GM18873 (cell line): ENCODE results near the gene ATG9A.

Source experiments
- ATAC-seq: cut with Tn5 transposase; IDR thresholded peaks from one replicate; pipeline ENCODE4 v1.9.1; 2021; ENCODE audit warnings: mild to moderate bottlenecking, moderate library complexity, moderate number of reproducible peaks; ENCODE audit not compliant: unreplicated experiment, low FRiP score

The ATG9A gene

GRCh38 chr2:219223831-219224610 lies 5.4 kb downstream of the ATG9A start:
- ATAC-seq = no peak

- ATAC-seq = no peak
These were observed 7.4 kb downstream of the ATG9A start for GRCh38 chr2:219221957-219222518.

GRCh38 chr2:219220652-219221402 lies 8.6 kb downstream of the ATG9A start:
- no peak for ATAC-seq

GRCh38 chr2:219219784-219220532 lies 9.5 kb downstream of the ATG9A start:
- no peak for ATAC-seq

- ATAC-seq = peak; percentile 51
These were observed 10.4 kb downstream of the ATG9A start, which contains the start of gene ABCB6 for GRCh38 chr2:219218732-219219701. ABCB6 (minus strand) TSS chr2:219218958; CDS start chr2:219218673, 285 bp downstream.

- peak; percentile 26 for ATAC-seq
These were observed 11.2 kb downstream of the ATG9A start for GRCh38 chr2:219218217-219218731.

- no peak for ATAC-seq
These were observed 12.9 kb downstream of the ATG9A start for GRCh38 chr2:219216535-219216915.

- no peak for ATAC-seq
These were observed 13.4 kb downstream of the ATG9A start for GRCh38 chr2:219215871-219216534.

- no peak for ATAC-seq
These were observed 14.7 kb downstream of the ATG9A start for GRCh38 chr2:219214786-219215185.

- no peak for ATAC-seq
These were observed 15.3 kb downstream of the ATG9A start for GRCh38 chr2:219214141-219214540.

- ATAC-seq = no peak
These were observed 15.9 kb downstream of the ATG9A start for GRCh38 chr2:219213486-219214071.

- no peak for ATAC-seq
These were observed 16.4 kb downstream of the ATG9A start for GRCh38 chr2:219213026-219213415.

GRCh38 chr2:219210886-219211362 lies 18.5 kb downstream of the ATG9A start:
- no peak for ATAC-seq

- ATAC-seq = no peak
These were observed 19.1 kb downstream of the ATG9A start for GRCh38 chr2:219210196-219210885.

- ATAC-seq = no peak
These were observed 19.9 kb downstream of the ATG9A start for GRCh38 chr2:219209236-219210195.

- ATAC-seq = no peak
These were observed 21.3 kb downstream of the ATG9A start for GRCh38 chr2:219207884-219208740.
